IPS-11a (cell line): ENCODE measurements around the gene GINS2.

Experiments
- H3K4me3 ChIP-seq: one replicate; pipeline ENCODE4 v1.5.1; 2013; ENCODE audit warnings: low read depth, low read length, control low read depth

GINS2 gene

DNA sequence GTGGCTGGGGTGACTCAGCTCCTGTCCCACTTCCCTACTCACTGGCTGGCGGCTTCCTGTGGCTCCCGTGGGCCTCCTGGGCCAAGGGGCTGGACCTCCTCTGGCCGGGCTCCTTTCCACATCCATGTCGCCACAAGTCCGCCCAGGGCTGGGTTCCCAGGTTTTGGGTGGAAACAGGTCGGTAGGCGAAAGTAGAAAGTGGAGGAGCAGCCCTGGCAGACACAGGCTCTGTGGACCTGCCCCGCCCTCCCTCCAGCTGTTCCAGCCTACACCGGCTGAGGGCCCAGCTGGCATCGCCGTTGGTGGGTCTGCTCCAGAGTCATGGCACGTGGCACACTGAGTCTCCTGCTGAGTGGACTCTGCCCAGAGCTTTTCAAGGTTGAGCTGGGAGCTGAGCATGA is 47.0 kb downstream of the GINS2 start:
- no peak overlapping the region for H3K4me3 ChIP-seq

DNA sequence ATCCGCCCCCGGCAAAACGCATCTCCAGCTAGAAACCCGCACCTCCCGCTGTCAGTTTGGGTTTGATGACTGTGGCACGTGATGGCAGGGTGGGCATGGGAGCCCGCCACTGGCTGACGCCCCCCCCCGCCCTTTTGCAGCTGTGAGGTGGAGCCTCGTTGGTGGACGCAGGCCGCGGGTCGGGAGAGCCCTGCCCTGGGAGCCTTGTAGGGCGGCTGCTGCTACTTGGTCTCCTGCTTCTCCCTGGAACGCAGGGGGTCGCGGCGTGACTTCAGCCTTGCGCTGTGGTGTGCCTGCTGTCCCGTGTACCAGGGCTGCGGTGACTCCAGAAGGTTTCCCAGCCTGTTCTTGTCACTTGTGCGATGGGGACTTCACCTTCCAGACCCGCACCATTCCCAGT is 47.4 kb downstream of the GINS2 start:
- H3K4me3 ChIP-seq = no peak overlapping the region

DNA sequence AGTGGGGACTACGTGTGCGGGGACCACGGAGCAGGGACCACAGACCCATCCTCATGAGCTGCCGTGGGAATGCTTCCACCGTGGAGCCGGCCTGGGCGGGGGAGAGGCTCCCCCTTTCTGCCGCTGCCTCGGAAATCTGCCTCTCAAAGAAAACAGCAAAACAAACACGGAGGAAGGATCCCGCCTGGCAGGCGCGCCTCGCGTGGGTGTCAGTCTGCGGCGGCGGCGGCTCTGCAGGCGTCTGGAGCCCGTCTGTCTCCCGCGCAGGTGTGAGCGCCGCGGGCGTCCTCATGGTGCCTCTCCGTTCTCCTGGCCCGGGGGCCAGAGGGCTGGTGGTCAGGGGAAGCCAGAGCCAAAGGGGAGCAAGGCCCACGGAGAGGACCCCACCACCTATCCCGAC is 48.2 kb downstream of the GINS2 start:
- no peak overlapping the region for H3K4me3 ChIP-seq

DNA sequence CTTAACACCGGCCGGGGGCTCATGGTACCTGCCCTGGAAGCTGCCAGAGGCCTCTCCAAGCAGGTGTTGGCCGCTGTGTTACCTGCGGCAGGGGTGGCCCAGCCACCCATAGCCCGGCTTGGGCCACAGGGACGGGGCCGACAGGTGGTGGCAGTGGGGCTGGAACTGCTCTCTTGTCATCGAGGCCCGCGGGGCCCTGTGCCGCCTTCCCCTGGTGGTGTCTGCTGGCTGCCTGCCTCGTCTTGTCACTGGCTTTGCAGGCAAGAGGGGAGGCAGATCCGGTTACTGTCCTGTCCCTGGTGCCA is 48.5 kb downstream of the GINS2 start:
- H3K4me3 ChIP-seq = no peak overlapping the region

DNA sequence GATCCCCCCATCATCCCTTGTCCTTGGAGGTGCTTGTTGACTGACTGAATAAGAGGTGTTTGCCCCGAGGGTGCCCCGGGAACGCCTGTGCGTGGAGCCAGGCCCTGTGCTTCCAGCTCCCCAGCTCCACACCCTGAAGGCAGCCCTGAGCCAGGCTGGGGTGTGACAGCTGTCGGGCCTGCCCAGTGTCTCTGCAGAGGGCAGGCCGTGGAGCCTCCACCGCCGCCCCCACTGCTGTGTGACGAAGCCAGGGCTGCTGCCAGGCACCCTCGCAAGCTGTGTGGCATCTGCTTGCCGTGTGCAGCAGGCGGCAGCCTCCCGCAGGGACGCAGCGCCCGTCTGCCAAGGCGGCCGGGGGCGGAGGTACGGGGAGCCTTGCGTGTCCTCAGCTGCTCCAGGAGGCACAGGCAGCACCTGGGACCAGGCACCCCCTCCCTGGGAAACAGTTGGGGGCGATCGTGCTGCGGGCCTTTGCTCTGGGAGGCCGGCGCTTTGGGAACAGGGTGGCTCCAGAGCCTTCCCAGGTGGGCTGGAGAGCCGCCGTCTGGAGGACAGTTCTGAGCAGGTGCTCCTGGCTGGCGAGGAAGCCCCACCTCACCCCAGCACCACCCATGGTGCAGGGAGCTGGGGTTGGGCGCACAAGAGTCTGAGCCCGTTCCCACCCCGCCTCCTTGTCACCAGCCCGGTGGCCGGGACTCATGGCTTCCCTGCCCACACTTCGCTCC is 49.1 kb downstream of the GINS2 start:
- no peak overlapping the region for H3K4me3 ChIP-seq

DNA sequence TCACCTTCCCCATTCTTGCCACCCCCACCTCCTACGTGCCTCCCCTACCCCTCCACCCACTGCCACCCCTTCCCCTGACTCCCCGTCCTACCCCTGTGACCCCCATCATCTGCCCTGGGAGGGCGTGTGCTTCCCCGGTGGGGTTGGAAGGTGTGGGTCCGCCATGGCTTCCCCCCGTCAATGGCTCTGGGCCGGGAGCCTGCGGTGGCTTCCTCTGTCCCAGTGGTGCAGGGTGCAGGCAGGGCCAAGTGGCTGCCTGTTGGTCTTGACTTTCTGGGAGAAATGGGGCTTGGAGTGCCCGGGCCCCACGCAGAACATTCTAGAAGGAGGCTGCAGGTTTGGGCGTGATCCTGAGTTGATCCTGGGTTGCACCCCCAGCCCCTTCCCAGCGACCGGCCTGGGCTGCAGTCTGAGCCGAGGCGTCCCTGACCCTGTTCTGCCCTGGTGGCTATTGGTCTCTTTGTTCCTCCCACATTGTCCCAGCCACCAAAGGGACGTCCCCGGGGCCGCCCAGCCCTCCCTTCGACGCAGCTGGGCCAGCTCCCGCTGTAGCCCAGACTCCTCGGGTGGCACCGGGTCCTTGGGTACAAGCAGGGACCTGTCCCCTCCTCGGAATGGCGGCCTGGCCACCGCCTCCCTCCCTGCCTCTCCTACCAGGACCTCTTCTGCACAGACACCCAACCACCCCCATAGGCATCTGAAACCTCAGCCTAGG is 49.9 kb downstream of the GINS2 start:
- no peak overlapping the region for H3K4me3 ChIP-seq

DNA sequence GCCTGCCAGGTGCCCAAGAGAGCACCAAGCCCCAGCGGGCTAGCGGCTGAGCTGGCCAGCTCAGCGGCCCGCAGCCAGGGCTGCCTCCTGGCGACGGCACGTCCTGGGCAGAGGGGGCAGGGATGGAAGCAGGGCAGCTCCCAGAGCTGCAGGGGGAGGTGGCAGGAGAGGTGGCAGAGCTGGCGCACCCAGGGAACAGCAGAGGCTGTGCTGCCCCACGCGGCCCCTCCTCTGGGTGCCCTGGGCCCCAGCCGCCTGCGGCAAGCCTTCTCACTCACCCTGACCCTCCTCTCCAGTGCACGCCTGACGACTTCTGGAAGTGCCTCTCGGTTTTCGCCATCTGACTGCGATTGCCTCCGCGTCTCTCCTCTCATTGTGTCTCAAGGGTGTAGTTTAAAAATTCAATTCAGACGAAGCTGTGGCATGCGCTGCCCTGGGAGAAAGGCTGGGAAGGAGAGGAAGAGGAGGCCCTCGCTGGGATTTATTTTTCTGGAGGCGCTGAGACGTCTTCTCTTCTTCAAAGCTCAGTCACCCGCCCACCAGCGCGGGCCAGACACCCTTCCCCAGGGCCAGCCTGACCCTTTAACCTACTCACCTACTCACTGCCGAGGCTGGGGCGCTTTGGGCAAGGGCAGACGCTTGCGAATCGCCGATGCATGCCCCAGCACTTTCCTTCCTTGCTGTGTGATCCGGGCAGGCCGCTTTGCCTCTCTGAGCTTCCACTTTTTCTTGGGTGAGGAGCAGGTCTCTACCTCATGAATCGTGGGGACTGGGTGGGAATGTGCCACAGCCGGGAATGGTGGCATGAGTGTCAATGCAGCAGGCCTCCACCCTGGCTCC is 50.7 kb downstream of the GINS2 start:
- H3K4me3 ChIP-seq = no peak overlapping the region

DNA sequence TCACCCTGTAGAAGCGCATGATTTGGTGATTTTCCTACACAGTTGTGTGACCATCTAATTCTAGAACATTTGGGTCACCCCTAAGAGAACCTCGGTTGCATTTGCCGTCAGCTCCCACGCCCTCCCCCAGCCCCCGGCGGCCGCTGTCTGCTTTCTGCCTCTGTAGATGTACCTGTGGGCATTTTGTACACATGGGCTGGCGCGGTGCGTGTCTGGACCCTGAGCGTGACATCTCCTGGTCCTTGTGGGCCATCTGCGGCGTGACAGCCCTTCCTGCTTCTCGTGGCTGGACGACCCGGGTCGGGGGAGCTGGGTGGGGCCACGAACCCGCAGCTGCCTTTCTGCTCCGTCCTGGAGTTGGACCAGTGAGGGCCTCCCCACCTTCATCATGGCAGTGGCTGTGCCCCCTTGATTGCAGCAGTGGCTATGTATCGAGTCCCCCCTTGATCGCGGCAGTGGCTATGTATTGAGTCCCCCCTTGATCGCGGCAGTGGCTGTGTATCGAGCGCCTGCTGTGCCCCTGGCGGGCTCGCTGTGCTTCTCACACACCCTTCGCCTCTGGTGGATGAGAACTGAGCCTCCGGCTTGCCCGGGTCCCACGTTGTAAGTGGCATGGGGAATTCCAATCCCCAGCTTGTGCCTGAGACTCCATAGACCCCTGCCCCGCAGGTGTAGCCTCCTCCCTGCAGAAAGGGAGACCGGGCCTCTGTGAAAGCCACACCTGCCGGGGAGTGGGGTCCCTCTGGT is 51.5 kb downstream of the GINS2 start:
- no peak overlapping the region for H3K4me3 ChIP-seq

DNA sequence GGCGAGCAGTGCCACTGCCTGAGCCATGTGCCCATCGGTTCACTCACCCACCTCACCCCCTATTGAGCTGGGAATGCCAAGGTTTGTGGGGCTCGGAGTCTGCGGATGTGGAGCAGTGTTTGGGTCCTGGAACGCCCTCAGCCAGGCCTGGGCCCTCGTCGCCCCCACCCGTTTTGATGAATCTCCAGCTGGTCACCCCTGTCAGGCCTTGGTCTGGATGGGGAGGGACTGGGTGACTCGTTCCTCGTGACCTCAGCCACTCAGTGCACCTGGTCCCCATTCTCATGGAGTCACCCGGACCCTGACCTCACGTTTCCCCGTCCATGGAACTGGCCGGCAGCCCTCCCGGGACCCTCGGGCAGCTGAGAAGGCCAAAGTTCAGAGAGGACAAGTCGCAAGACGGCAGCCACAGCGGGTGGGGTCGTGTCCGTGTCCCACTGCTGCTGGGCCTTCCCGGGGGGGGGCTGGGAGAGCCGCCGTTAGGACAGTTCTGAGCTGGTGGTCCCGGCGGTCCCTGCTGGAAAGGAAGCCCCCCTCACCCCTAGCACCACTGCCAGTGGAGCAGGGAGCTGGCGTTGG is 52.4 kb downstream of the GINS2 start:
- no peak overlapping the region for H3K4me3 ChIP-seq

DNA sequence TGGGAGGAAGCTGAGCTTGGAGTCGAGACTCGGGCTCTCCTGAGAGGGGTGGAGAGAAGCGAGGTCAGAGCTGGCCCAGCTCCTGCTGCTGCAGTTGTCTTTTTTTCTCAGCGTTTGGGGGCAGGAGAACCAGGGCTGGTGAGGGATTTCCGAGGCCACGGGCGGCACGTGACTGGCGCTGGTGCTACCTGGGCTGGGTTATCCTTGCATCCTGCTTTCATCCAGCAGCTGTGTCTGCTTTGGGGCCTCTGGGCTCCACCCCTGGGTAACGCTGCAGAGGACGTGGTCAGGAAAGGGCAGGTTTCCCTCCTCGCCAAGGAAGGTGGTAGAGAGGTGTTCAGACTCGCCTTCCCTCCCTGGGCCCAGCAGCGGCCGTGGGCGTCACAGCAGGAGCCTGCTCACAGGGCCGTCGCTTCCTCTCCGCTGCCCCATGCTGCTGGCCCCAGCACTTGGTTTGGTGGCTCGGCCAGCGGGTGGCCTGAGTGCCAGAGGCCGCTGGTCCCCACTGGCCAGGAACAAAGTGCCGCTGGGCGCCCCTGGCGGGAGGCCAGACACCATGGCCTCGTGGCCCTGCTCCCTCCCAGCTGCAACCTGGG is 53.1 kb downstream of the GINS2 start:
- no peak overlapping the region for H3K4me3 ChIP-seq

DNA sequence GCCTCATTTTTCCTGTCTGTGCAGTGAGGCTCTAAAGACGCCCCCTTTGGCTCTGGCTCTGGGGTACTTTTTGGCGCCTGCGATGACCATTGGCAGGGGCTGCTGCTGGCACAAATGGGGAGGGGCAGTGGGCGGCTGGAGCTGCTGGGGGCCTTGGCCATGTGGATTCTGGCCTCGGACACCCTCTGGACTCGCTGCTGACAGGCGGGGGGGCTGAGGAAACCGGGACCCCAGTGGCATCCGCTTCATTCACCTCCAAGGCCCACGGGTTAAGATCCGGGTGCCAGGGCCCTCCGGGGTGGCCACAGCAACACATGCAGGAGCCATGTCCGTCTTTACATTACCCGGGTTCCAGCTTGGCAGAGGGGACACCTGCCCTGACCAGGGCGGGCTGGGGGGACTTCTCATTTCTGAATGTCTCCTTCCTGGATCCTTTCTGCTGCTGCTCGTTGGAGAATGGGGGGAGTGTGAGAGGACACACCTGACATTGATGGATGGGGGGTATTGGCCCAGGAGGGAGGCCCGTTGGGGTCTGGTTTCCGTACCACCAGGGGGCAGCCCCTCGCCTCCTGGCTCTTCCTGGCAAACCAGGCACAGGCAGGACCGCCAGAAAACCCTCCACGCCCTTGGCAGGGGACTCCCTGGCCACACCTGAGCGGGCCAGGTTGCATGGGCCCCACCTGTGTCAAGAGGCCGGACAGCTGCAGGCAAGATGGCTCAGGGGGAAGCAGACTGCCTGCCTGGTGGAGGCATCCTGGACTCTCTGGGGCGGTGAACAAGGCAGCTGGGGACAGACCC is 53.8 kb downstream of the GINS2 start:
- H3K4me3 ChIP-seq = no peak overlapping the region

DNA sequence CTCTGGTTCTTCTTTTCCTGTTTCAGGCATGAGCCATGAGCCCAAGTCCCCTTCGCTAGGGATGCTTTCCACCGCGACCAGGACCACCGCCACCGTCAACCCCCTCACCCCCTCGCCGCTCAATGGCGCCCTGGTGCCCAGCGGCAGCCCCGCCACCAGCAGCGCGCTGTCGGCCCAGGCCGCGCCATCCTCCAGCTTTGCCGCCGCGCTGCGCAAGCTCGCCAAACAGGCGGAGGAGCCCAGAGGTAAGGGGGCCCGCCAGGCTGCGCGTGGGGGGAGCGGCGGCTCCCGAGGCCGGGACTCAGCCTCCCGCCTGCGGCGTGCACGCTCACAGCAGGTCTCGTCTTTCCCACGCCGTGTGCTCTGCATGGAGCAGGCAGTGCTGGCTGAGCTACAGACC is 54.9 kb downstream of the GINS2 start:
- H3K4me3 ChIP-seq = no peak overlapping the region

DNA sequence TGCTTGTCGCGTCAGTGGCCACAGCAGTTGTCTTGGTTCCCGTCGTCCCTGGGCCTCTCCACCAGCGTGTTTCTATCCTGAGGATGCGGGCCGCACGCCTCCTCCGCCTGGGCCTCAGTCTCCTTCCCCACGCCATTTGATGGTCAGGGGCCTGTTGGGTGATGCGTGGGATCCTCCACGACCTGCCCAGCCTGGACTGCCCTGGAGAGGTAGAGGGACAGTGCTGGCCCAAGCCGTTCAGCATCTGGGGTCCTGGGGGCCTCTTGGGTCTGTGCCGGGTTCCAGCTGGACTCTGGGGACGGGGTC is 55.4 kb downstream of the GINS2 start:
- H3K4me3 ChIP-seq = no peak overlapping the region

DNA sequence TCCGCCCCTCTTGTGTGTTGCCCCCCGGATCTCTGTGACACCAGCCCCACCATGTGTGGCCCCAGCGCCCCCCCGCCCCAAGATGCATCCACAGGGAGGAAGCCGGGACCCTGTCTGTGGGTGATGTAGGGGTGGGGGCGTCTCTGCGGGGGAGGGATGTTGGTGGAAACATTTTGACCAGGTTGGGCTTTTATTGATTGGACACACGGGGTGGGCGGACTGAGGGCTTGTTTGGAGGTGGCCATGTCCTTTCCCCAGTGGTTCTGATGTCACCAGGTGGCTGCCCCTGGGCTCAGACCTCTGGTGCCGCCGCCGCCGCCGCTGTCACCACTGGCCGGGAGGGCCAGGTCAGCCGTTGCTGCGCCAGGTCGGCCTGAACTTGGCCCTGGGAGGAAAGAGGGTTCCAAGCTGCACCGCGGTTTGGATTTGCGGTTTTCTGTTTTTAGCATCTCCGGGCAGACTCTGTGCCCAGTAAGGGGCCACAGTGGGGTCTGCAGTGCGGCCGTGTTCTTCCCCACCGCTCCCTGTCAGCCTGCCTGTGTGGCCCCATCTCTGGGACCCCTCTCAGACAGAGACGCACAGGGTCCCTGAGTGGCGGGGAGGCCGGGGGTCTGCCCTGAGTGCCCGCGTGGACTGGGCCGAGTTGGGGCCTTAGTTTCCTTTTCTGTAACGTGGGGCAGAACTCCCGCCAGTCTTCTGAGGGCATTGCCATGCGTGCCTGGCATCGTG is 55.9 kb downstream of the GINS2 start:
- H3K4me3 ChIP-seq = no peak overlapping the region

DNA sequence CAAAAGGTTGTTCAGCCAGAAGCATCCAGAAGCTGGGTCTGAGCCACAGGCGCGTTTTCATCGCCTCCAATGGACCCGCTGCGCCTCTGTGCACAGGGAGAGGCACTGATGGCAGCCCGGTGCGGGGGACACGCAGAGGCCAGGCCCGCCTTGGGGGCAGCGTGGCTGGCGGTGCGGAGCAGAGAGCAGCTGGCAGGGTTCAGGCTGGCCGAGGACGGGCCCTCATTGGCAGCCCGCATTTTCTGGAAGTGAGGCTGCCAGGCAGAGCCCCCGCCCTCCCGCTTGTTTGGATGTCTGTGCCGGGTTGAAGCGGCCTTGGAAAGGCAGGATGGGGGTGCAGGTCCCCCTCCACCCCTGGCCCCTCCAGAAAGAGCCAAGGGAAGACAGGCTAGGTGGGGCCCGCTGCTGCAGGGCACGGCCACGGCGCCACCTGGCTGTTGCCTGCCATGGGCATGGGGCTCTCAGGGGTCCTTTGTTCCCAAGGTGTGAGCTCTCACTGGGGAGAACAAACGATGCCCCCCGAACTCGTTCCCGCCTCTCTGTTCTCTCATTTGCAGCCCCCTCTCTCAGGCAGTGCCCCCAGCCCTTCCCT is 56.9 kb downstream of the GINS2 start:
- H3K4me3 ChIP-seq = no peak overlapping the region

DNA sequence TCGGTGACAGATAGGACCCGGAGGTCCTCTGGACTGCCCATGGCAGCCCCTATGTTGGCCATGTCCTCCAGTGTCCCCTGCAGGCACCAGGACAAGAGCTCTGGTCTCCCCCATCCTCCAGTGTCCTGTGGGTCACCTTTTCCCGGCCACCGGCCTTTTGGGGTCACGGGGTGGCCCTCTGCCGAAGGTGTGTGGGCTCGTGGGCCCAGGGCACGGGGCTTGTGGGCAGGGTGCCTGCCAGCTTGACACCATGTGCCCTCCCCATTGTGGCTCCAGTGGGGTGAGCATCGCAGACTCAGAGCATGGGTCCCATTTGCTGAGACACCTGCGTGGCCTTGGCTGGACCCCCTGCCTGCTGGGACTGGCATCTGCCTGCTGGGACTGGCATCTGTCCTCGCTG is 57.5 kb downstream of the GINS2 start:
- H3K4me3 ChIP-seq = no peak overlapping the region

DNA sequence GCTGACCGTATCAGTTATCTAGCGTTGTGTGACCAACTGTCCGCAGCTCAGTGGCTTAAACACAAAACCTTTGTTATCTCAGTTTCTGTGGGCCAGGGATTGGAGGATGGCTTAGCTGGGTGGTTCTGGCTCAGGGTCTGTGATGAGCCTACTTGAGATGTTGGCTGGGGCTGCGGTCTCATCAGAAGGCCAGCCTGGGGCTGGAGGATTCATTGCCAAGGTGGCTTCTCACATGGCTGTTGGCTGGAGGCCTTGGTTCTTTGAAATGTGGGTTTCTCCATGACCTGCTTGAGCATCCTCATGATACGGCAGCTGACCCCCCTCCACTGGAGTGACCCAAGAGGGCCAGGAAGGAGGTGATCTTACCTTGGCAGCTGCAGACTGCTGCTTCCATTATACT is 58.9 kb downstream of the GINS2 start:
- H3K4me3 ChIP-seq = no peak overlapping the region

DNA sequence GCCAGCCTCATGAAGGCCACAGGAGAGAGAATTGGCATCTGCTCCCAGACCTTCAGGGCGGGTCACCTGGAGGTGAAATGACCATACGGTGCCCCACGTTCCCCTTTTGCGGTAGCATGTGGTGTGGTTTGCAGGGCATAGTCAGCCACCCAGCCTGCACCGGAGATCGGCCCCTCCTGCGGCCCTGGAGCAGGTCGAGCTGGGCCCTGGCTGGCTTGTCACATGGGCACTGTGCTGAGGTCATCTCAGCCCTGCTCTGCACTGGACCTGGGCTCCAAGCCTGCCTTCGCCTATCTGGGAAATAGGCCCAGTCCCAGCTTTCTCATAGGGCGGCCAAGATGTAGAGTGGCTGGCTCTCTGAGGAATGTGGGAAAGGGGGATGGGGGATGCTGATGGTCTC is 59.4 kb downstream of the GINS2 start:
- H3K4me3 ChIP-seq = no peak overlapping the region

DNA sequence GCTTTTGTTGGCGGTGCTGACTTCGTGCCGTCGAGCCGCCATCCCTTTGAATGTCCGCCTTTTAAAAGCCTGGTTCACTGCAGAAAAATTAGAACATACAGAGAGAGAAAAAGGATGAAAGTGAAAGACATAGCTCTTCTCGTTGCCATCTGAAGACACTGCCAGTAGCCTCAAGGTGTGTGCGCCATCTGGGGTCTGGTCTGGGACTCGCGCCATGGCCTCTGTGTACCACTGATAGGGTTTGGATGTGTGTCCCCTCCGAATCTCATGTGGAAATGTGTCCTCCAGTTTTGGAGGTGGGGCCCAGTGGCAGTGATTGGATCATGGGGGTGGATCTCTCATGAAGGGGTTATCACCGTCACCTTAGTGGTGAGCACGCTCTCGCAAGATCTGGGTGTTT is 60.1 kb downstream of the GINS2 start:
- no peak overlapping the region for H3K4me3 ChIP-seq
